Ishikawa (cell line): ENCODE data around the gene ATP10B.

ENCODE experiments used
- CREB1 ChIP-seq: IDR thresholded peaks from 2 replicates; pipeline ENCODE4 v1.6.1; 2012; ENCODE audit warnings: low read depth
- TF ChIP-seq, protein P1 (sequence below): IDR thresholded peaks from 2 replicates; pipeline ENCODE4 v1.6.1; 2012

DNA sequence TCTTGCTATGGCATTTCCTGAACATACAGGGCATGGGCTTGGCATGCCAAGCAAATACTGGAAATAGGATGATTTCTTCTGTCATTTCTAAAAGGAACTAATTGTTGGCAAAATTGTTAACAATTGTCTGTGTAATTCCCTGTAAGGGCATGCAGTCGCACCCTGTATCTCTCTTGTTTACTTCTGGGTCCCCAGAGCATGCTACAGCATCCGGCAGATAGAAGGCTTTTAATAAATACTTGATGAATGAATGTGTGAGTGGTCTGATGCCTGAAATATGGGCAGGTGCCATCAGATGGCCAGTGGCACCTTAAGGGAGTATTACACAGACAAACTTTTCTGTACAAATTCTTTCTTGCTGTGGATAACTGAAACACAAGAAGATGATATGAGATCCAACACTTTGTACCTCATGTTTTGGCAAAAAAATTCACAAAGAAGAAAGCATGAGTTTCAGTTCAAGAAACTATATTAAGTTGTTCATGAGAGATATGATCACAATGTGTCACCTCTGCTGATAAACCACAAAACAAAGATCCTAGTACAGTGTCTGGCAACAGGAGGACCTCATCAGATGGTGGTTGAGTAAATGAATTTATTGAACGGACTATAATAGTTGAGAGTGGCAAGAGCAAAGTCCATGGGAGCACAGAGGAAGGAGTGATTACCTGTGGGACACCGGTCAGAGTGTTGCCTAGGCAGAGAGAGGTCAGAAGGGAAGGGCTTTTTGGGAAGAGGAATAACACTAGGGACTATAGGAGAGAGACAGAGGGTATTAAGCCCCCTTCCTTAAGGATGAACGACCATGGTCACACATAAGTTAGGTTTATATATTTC lies 194.2 kb downstream of the ATP10B start:
- TF ChIP-seq CREB1, result no peak
- TF ChIP-seq, protein P1, sequence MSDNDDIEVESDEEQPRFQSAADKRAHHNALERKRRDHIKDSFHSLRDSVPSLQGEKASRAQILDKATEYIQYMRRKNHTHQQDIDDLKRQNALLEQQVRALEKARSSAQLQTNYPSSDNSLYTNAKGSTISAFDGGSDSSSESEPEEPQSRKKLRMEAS, result no peak
